ENCODE measurements around the gene SYCP1.

GRCh38 chr1:114821978-114822377, 32.7 kb upstream of the SYCP1 start:
- no peak for TF ChIP-seq CBX5 (IDR thresholded peaks at IDR 0.05; ENCODE audit: low read depth, low read length)
- no peak for TF ChIP-seq YY1 (IDR thresholded peaks at IDR 0.05; ENCODE audit: low read depth, low read length)
- no peak for TF ChIP-seq SP4 (IDR thresholded peaks at IDR 0.05; ENCODE audit: low read length)
- no peak for TF ChIP-seq TBP (IDR thresholded peaks at IDR 0.05; ENCODE audit: low read depth, low read length)
- TF ChIP-seq ZNF274 (IDR thresholded peaks at IDR 0.05; ENCODE audit: borderline replicate concordance, extremely low read depth, low read length): no peak
- TF ChIP-seq, protein P1, sequence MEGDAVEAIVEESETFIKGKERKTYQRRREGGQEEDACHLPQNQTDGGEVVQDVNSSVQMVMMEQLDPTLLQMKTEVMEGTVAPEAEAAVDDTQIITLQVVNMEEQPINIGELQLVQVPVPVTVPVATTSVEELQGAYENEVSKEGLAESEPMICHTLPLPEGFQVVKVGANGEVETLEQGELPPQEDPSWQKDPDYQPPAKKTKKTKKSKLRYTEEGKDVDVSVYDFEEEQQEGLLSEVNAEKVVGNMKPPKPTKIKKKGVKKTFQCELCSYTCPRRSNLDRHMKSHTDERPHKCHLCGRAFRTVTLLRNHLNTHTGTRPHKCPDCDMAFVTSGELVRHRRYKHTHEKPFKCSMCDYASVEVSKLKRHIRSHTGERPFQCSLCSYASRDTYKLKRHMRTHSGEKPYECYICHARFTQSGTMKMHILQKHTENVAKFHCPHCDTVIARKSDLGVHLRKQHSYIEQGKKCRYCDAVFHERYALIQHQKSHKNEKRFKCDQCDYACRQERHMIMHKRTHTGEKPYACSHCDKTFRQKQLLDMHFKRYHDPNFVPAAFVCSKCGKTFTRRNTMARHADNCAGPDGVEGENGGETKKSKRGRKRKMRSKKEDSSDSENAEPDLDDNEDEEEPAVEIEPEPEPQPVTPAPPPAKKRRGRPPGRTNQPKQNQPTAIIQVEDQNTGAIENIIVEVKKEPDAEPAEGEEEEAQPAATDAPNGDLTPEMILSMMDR (IDR thresholded peaks at IDR 0.05; ENCODE audit: control extremely low read depth in 1 of 3, insufficient read depth in 1 of 3, low read depth in 1 of 3, low read length in 3 of 3): no peak
- TF ChIP-seq ATF3 (IDR thresholded peaks at IDR 0.05; ENCODE audit: insufficient read depth, low read depth, low read length): no peak
- no peak for TF ChIP-seq POLR2A (IDR thresholded peaks at IDR 0.05; ENCODE audit: control extremely low read depth in 1 of 2, low read depth in 2 of 2, low read length in 2 of 2)
